Calu3 (cell line): Measurements from ENCODE around the gene CD22. TPM values are rescaled to one million over a fixed set of nuclear protein-coding genes. Genes with fewer than 3 reads are reported as not detected.
A peak's percentile ranks its signal among the peaks of the same experiment; 100 is the strongest.

Source experiments
- Bru-seq: library from RNA; stranded (reverse); fragments of 400-500 nt; gene quantifications from one replicate; lab custom pipeline; 2021; lab: Mats Ljungman, UMichigan
- BruChase-seq, 2 experiments: library from RNA; stranded (reverse); fragments of 400-500 nt; gene quantifications; one replicate each; lab custom pipeline; 2021; lab: Mats Ljungman, UMichigan
- BruUV-seq: library from RNA; stranded (reverse); fragments of 400-500 nt; replicated peaks from 2 replicates; lab custom pipeline; 2021; lab: Mats Ljungman, UMichigan
- CTCF ChIA-PET: fragments of 300-600 bp; sonication (Branson Sonifier 250); formaldehyde crosslinking; loops from one replicate; lab custom pipeline; 2022; ENCODE audit warnings: antibody characterized with exemption; lab: Charles Lee
- DNase-seq: peaks from one replicate; pipeline ENCODE4 v3.0.0; 2022
- H3K27ac Mint-ChIP-seq: one replicate; pipeline ENCODE4 v1.8.0; 2022; ENCODE audit warnings: mixed read lengths; ENCODE audit not compliant: unreplicated experiment
- H3K27me3 Mint-ChIP-seq: one replicate; pipeline ENCODE4 v1.8.0; 2022; ENCODE audit warnings: mixed read lengths; ENCODE audit not compliant: unreplicated experiment
- H3K36me3 Mint-ChIP-seq: one replicate; pipeline ENCODE4 v1.8.0; 2022; ENCODE audit warnings: mild to moderate bottlenecking, moderate library complexity, mixed read lengths; ENCODE audit not compliant: insufficient read depth, unreplicated experiment
- H3K4me1 Mint-ChIP-seq: one replicate; pipeline ENCODE4 v1.8.0; 2022; ENCODE audit warnings: mild to moderate bottlenecking, low read depth, mixed read lengths; ENCODE audit not compliant: unreplicated experiment
- H3K4me3 Mint-ChIP-seq: one replicate; pipeline ENCODE4 v1.8.0; 2022; ENCODE audit warnings: mild to moderate bottlenecking, low read depth, moderate library complexity, mixed read lengths; ENCODE audit not compliant: unreplicated experiment
- H3K9me3 Mint-ChIP-seq: one replicate; pipeline ENCODE4 v1.8.0; 2022; ENCODE audit warnings: low read depth, mixed read lengths; ENCODE audit not compliant: unreplicated experiment
- intact Hi-C: fragments of 100-400 bp; cut with micrococcal nuclease; formaldehyde crosslinking; loops from one replicate; pipeline ENCODE4 v1.10.0; 2022; ENCODE audit not compliant: unreplicated experiment
- long read RNA-seq: library from polyadenylated mRNA; stranded (forward); transcript quantifications from one replicate; pipeline ENCODE4 v2.0.0, GENCODE V29; 2022
- total RNA-seq: library from RNA; stranded (reverse); gene quantifications from 2 replicates; pipeline ENCODE4 v1.2.3, GENCODE V29; 2022
- TF ChIP-seq, protein P1 (sequence below): fragments of 200-600 bp; IDR thresholded peaks from one replicate; pipeline ENCODE4 v1.8.0; 2022; ENCODE audit warnings: antibody characterized with exemption; ENCODE audit not compliant: unreplicated experiment

The CD22 gene
- total RNA-seq (5.9 and 7.6 TPM in 2 replicates), Bru-seq, nascent RNA (percentile 31 among the genes with signal in this experiment), BruChase-seq, experiment 1, labeled RNA remaining after a 6-hour chase (percentile 32 among the genes with signal in this experiment), BruChase-seq, experiment 2, labeled RNA remaining after a 2-hour chase (percentile 32 among the genes with signal in this experiment)
- long read RNA-seq, partial matches to known transcripts = 1 of 7 reads
- long read RNA-seq, other reads (novel, unspliced or antisense) = 6 of 7 reads

DNA sequence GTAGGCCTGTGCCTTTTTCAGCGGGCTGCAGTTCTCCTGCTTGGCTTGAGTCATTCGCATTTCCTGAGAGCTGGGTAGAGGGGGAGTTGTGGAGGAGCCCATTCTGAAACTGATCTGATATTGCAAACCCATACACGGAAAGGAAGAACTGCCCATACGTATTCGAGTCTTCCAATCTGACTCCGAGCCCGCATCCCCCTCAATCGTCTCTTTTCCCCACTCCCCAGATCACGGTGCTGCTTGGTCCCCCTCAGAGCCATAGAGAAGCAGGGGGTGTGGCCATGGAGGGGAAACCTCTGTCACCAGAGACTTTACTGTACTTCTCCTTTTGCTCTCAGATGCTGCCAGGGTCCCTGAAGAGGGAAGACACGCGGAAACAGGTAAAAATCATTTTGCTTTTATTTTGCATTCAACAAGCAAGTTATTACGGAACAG, at the start of gene CD22:
CD22 (plus strand) TSS at position 337 of the 435 bp plus-strand sequence. CDS start 2,854 bp downstream, outside the sequence.
- no peaks in the 10 kb centered on the region for H3K36me3 Mint-ChIP-seq
- no peak for DNase-seq
- no peaks in the 10 kb centered on the region for H3K27me3 Mint-ChIP-seq
- CTCF ChIA-PET = interaction anchor here (0.7 kb wide), 1 partner anchor 17 kb away, joined by 3 read pairs; no protein-coding TSS in a partner anchor
- H3K4me3 Mint-ChIP-seq = no peak within 1 kb of the TSS
- TF ChIP-seq, protein P1, sequence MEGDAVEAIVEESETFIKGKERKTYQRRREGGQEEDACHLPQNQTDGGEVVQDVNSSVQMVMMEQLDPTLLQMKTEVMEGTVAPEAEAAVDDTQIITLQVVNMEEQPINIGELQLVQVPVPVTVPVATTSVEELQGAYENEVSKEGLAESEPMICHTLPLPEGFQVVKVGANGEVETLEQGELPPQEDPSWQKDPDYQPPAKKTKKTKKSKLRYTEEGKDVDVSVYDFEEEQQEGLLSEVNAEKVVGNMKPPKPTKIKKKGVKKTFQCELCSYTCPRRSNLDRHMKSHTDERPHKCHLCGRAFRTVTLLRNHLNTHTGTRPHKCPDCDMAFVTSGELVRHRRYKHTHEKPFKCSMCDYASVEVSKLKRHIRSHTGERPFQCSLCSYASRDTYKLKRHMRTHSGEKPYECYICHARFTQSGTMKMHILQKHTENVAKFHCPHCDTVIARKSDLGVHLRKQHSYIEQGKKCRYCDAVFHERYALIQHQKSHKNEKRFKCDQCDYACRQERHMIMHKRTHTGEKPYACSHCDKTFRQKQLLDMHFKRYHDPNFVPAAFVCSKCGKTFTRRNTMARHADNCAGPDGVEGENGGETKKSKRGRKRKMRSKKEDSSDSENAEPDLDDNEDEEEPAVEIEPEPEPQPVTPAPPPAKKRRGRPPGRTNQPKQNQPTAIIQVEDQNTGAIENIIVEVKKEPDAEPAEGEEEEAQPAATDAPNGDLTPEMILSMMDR = no peak
- H3K27ac Mint-ChIP-seq = no peak within 1 kb of the TSS
- BruUV-seq = no TSS peak
- intact Hi-C loops = no loop called here
- H3K4me1 Mint-ChIP-seq = peaks cover 10% of the 10 kb centered on the region
- no peaks in the 10 kb centered on the region for H3K9me3 Mint-ChIP-seq

DNA sequence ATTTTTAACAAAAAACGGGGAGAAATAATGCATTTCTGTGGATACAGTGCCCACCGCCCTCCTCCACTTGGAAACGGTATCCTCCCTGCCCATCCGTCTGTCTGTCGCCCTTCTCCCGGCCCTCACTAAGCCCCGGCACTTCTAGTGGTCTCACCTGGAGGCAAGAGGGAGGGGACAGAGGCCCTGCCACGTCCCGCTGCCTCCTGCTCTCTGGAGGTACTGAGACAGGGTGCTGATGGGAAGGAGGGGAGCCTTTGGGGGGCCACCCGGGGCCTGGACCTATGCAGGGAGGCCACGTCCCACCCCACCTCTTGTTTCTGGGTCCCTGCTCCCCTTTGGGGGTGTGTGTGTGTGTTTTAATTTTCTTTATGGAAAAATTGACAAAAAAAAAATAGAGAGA, 49.6 kb upstream of the CD22 start:
- CTCF ChIA-PET = no interaction called here
- BruUV-seq = TSS peak; percentile 57
- H3K9me3 Mint-ChIP-seq = no peaks in the 10 kb centered on the region
- H3K27me3 Mint-ChIP-seq = peaks cover 32% of the 10 kb centered on the region
- intact Hi-C loops = no loop called here
- TF ChIP-seq, protein P1 = no peak
- H3K4me3 Mint-ChIP-seq = no peak overlapping the region
- DNase-seq = no peak
- H3K4me1 Mint-ChIP-seq = no peaks in the 10 kb centered on the region
- H3K27ac Mint-ChIP-seq = no peak overlapping the region
- H3K36me3 Mint-ChIP-seq = peaks cover 56% of the 10 kb centered on the region

DNA sequence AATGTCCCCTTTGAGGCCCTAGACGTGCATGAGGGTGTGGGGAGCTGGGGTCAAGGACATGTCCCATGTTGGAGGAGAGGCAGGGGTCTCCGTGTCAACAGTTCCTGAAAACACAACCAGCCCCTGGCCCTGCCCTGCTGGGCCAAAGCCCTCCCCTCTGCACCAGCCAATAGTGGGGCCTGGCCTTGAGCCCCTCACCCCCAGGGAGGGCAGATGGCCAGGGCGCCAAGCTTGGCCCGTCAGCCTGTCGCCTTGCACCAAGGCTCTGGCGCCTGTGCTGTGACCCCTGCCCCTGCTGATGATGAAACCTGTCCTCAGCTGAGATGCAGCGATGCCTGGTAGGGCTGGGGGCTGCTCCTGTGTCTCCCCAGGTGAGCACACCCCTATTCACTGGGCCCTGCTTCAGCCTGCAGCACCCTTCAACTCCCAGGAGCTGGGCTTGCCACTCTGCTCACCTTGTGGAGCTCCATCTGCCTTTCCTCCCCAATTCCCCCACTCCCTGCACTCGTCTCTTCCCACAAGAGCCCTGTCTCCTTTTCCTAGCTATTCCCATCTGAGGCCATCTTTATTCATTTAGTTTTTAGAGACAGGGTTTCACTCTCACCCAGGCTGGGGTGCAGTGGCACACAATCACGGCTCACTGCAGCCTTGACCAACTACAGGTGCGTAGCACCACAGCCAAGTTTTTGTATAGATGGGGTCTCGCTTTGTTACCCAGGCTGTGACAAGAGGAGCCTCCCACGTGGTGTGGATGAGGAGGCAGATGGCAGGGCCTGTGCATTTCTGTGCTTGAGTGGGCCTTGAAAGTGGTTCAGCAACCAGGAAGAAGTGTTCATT, 48.8 kb upstream of the CD22 start:
- no peak overlapping the region for H3K27ac Mint-ChIP-seq
- CTCF ChIA-PET = interaction anchor here (0.7 kb wide), 1 partner anchor 69 kb away, joined by 3 read pairs; no protein-coding TSS in a partner anchor
- BruUV-seq = no TSS peak
- intact Hi-C loops = no loop called here
- TF ChIP-seq, protein P1 = no peak
- no peaks in the 10 kb centered on the region for H3K9me3 Mint-ChIP-seq
- no peaks in the 10 kb centered on the region for H3K4me1 Mint-ChIP-seq
- no peak for DNase-seq
- peaks cover 52% of the 10 kb centered on the region for H3K36me3 Mint-ChIP-seq
- H3K27me3 Mint-ChIP-seq = peaks cover 32% of the 10 kb centered on the region
- H3K4me3 Mint-ChIP-seq = no peak overlapping the region

DNA sequence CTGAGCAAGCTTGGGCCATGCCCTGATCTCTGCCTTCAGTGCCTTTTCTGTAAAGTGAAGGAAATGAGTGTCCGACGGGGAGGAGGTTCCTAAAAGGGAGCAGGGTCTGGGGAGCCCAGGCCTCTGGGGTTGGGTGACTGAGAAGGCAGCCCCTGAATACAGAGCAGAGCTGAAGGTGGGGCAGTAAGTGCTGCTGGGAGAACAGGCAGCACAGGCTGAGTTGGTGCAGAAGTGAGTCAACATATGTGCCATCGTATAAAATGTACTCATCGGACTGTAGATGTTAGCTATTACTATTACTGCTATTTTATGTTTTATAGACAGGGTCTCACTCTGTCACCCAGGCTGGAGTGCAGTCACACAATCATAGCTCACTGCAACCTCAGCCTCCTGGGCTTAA, 47.7 kb upstream of the CD22 start:
- peaks cover 32% of the 10 kb centered on the region for H3K27me3 Mint-ChIP-seq
- TF ChIP-seq, protein P1 = no peak
- no TSS peak for BruUV-seq
- CTCF ChIA-PET = interaction anchor here (0.6 to 0.7 kb wide), 3 partner anchors 68 to 606 kb away, joined by 3 to 7 read pairs (median 4); no protein-coding TSS in a partner anchor
- DNase-seq = no peak
- H3K4me3 Mint-ChIP-seq = no peak overlapping the region
- H3K9me3 Mint-ChIP-seq = no peaks in the 10 kb centered on the region
- H3K4me1 Mint-ChIP-seq = no peaks in the 10 kb centered on the region
- H3K36me3 Mint-ChIP-seq = peaks cover 41% of the 10 kb centered on the region
- intact Hi-C loops = no loop called here
- H3K27ac Mint-ChIP-seq = no peak overlapping the region
